ENCODE measurements around the gene HMCN2. TPM values are rescaled to one million over a fixed set of nuclear protein-coding genes. Genes with fewer than 3 reads are reported as not detected.
A peak's percentile ranks its signal among the peaks of the same experiment; 100 is the strongest.

HMCN2 gene, protein sequence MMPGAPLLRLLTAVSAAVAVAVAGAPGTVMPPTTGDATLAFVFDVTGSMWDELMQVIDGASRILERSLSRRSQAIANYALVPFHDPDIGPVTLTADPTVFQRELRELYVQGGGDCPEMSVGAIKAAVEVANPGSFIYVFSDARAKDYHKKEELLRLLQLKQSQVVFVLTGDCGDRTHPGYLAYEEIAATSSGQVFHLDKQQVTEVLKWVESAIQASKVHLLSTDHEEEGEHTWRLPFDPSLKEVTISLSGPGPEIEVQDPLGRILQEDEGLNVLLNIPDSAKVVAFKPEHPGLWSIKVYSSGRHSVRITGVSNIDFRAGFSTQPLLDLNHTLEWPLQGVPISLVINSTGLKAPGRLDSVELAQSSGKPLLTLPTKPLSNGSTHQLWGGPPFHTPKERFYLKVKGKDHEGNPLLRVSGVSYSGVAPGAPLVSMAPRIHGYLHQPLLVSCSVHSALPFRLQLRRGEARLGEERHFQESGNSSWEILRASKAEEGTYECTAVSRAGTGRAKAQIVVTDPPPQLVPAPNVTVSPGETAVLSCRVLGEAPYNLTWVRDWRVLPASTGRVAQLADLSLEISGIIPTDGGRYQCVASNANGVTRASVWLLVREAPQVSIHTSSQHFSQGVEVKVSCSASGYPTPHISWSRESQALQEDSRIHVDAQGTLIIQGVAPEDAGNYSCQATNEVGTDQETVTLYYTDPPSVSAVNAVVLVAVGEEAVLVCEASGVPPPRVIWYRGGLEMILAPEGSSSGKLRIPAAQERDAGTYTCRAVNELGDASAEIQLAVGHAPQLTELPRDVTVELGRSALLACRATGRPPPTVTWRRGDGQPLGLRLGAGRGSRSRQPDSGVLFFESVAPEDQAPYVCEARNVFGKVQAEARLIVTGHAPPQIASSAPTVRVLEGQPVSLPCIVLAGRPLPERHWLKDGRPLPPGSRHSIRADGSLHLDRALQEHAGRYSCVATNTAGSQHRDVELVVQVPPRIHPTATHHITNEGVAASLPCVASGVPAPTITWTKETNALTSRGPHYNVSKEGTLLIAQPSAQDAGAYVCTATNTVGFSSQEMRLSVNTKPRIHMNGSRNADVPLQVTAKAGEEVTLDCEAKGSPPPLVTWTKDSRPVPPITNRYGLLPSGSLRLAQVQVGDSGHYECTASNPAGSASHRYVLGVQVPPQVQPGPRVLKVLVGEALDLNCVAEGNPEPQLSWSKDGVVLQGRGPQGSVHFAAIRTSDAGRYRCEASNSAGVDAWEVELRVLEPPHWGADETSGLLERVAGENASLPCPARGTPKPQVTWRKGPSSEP (N-terminal part only)
- total RNA-seq (1 to 10 TPM in 1 of 2 donors, under 1 TPM in 1; 0.28 to 1.8 TPM), polyA plus RNA-seq (under 1 TPM; 0.24 to 0.31 TPM)

- Histone ChIP-seq H3K4me3 (ENCODE audit: low read depth in 1 of 3, low read length in 3 of 3) (peak within 1 kb of the TSS in 1 of 3 donors; percentile 37), H3K9me3 (ENCODE audit: control insufficient read depth in 4 of 4, low read length in 3 of 4) (no peaks in the 10 kb centered on the region), H3K36me3 (ENCODE audit: control insufficient read depth in 4 of 4, insufficient read depth in 3 of 4, low read depth in 1 of 4, low read length in 3 of 4) (no peaks in the 10 kb centered on the region), H3K9ac (ENCODE audit: low read depth in 1 of 2, low read length in 2 of 2) (no peak within 1 kb of the TSS), H3K27me3 (ENCODE audit: control insufficient read depth in 4 of 4, insufficient read depth in 4 of 4, low read length in 3 of 4) (peaks cover 0 to 2% (median 0%) of the 10 kb centered on the region in 4 donors), H3K4me1 (ENCODE audit: control insufficient read depth in 4 of 4, insufficient read depth in 4 of 4, low read length in 3 of 4) (peaks cover 18 to 41% (median 24%) of the 10 kb centered on the region in 4 donors), H3K27ac (ENCODE audit: low read depth in 1 of 2, low read length in 2 of 2) (no peak within 1 kb of the TSS)
- DNase-seq (ENCODE audit: low spot score): no peak
- TF ChIP-seq, protein P1, sequence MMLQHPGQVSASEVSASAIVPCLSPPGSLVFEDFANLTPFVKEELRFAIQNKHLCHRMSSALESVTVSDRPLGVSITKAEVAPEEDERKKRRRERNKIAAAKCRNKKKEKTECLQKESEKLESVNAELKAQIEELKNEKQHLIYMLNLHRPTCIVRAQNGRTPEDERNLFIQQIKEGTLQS (IDR thresholded peaks at IDR 0.05): peak; percentile 52
- TF ChIP-seq JUND (IDR thresholded peaks at IDR 0.05): peak; percentile 64 to 84
- no peak for TF ChIP-seq ZBTB33 (IDR thresholded peaks at IDR 0.05)
- TF ChIP-seq EGR1 (IDR thresholded peaks at IDR 0.05; ENCODE audit: low read depth in 2 of 2): no peak
- peak in 1 of 2 donors; percentile 31 for TF ChIP-seq RXRA (IDR thresholded peaks at IDR 0.05)
- no peak for TF ChIP-seq MAX (IDR thresholded peaks at IDR 0.05)
- 4% methylated on average over 89 of the region's 89 CpGs for WGBS
Measured at GRCh38 chr9:130265431-130266235, at the start of gene HMCN2. HMCN2 (plus strand) TSS chr9:130265760; CDS start chr9:130265879, 119 bp downstream.

GRCh38 chr9:130217838-130218237 is 47.7 kb upstream of the HMCN2 start:
- Histone ChIP-seq H3K27me3 (ENCODE audit: control insufficient read depth in 4 of 4, insufficient read depth in 4 of 4, low read length in 3 of 4) (no peaks in the 10 kb centered on the region), H3K9me3 (ENCODE audit: control insufficient read depth in 4 of 4, low read length in 3 of 4) (no peaks in the 10 kb centered on the region), H3K4me1 (ENCODE audit: control insufficient read depth in 4 of 4, insufficient read depth in 4 of 4, low read length in 3 of 4) (no peaks in the 10 kb centered on the region), H3K27ac (ENCODE audit: low read depth in 1 of 2, low read length in 2 of 2) (no peak overlapping the region), H3K4me3 (ENCODE audit: low read depth in 1 of 3, low read length in 3 of 3) (no peak overlapping the region), H3K9ac (ENCODE audit: low read depth in 1 of 2, low read length in 2 of 2) (no peak overlapping the region), H3K36me3 (ENCODE audit: control insufficient read depth in 4 of 4, insufficient read depth in 3 of 4, low read depth in 1 of 4, low read length in 3 of 4) (no peaks in the 10 kb centered on the region)
- DNase-seq (ENCODE audit: low spot score): no peak
- TF ChIP-seq JUND (IDR thresholded peaks at IDR 0.05) (no peak), RXRA (IDR thresholded peaks at IDR 0.05) (no peak), SP1 (IDR thresholded peaks at IDR 0.05) (no peak)
- TF ChIP-seq, protein P2, sequence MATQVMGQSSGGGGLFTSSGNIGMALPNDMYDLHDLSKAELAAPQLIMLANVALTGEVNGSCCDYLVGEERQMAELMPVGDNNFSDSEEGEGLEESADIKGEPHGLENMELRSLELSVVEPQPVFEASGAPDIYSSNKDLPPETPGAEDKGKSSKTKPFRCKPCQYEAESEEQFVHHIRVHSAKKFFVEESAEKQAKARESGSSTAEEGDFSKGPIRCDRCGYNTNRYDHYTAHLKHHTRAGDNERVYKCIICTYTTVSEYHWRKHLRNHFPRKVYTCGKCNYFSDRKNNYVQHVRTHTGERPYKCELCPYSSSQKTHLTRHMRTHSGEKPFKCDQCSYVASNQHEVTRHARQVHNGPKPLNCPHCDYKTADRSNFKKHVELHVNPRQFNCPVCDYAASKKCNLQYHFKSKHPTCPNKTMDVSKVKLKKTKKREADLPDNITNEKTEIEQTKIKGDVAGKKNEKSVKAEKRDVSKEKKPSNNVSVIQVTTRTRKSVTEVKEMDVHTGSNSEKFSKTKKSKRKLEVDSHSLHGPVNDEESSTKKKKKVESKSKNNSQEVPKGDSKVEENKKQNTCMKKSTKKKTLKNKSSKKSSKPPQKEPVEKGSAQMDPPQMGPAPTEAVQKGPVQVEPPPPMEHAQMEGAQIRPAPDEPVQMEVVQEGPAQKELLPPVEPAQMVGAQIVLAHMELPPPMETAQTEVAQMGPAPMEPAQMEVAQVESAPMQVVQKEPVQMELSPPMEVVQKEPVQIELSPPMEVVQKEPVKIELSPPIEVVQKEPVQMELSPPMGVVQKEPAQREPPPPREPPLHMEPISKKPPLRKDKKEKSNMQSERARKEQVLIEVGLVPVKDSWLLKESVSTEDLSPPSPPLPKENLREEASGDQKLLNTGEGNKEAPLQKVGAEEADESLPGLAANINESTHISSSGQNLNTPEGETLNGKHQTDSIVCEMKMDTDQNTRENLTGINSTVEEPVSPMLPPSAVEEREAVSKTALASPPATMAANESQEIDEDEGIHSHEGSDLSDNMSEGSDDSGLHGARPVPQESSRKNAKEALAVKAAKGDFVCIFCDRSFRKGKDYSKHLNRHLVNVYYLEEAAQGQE (IDR thresholded peaks at IDR 0.05): no peak
- TF ChIP-seq, protein P1 (IDR thresholded peaks at IDR 0.05): no peak
- 92% methylated on average over 10 of the region's 10 CpGs for whole genome bisulfite sequencing

Data from liver (tissue), 9 donors.